KG1 (cell line): Measurements from ENCODE around the gene GRM4.

ENCODE experiments used
- DNase-seq: peaks from one replicate; lab custom pipeline; 2025; lab: John Stamatoyannopoulos, UW

The GRM4 gene

DNA sequence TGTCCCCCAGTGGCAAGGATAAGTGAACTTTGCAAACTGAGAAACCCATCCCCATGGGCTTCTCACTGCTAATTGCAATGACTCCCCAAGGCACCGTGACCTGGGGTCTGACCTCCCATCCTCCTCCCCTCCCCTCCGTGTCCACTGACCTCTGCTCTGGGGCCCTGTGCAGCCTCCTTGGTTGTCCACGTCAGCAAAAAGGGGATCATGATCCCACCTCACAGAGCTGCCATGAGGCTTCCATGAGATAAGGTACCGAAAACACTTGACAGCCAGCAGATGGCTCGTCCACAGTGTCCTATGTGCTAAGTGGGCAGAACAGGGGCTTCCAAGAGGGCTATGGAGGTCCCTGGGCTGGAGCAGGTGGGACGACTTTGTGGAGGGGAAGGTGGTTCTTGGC lies 104.5 kb downstream of the GRM4 start:
- DNase-seq: no peak

DNA sequence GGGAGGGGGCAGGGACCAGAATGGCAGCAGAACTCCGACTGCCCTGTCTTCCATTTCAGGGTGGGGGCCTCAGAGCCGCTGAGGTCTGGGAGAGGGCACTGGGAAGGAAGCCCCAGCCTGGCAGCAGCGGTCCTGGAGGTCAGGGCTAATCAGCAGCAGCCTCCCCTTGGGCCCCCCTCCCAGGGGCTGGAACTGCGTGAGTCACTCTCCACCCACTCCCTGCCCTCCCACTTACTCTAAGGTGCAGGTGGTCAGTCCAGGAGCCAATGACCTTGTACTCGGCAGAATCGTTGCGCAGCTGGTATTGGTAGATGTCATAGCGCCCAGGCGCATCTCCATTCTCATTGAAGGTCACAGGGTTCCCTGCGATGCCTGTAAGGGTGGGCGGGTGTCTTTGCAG lies 105.9 kb downstream of the GRM4 start:
- no peak for DNase-seq

DNA sequence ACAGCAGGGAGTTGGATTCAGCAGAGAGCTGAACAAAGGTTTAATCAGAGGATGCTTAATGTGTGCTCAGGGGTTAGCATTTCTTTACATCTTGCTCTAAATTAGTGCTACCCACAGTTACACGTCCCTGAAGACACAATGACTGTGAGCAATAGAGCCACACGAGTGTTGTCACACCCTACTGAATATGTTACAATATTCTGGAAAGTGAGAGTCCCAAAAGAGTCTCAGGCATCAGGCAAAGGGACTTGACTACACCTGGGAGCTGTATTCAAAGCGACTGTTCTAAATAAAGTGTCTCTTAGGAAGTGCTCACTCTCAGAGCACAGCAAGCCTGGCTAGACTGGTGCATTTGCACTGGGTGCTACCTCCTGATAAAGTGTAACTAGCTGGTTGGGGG lies 108.7 kb downstream of the GRM4 start:
- DNase-seq: no peak

DNA sequence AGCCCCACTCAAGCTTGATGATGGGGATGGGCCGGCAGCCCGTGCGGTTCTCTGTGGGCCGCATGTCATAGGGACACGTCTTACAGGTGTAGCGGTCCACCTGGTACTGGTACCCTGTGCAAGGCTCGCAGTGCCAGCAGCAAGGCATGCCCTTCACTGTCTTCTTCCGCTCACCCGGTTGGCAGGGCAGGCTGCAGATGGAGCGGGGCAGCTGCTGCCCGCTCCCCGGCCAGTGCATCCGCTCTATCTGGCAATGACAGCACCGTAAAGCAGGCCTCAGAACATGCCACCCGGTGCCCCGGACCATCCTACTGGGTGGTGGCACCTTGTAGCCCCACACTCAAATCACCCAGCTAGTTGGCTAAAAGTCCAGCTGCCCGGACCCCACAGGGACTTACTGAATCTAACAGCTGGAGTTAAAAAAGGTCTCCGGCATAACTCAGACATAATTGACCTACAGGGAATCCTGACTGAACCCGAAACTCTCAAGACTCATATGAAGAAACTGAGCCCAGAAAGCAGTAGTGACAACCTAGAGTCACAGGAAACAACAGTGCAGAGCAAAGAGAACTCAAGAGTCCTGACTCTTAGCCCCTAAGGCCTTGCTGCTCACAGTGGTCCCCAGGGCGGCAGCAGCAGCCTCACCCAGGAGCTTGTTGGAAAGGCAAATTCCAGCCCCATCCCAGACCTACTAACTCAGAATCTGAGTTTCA lies 109.4 kb downstream of the GRM4 start:
- no peak for DNase-seq

DNA sequence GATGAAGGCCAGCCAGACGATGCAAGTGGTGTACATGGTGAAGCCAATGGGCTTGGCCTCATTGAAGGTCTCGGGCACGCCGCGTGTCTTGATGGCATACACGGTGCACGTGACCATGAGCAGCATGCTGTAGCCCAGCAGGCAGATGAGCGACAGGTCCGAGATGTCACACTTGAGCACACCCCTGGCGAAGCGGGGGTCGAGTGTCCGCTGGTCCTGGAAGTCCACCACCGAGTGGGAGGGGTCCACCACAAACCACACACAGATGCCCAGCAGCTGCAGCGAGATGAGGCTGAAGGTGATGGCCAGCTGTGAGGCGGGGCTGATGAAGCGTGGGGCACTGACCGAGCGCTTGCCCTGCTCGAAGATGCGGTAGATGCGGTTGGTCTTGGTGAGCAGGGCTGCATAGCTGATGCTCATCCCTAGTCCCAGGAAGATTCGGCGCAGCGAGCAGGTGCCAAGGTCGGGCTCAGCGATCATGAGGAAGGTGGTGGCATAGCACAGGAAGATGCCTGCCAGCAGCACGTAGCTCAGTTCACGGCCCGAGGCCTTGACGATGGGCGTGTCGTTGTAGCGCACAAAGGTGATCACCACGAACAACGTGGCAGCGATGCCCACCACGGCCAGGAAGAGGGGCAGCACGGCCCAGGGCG lies 110.1 kb downstream of the GRM4 start:
- no peak for DNase-seq

DNA sequence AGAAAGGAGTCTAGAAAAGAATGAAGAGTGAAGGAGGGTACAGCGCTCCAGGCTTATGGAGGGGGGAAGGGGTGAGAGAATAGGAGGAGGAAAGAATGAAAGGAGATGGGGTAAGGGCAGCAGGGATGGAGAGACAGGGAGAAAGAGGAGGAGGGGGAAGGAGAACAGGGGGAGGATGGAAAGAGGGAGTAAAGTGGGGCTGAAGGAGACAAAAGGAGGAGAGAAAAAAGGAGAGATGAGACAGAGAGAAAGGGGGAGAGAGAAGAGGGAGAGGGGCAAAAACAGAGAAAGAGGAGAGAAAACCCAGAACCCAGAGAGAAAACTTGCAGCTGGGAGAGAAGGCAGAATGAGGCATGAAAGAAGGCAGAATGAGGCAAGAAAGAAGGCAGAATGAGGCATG lies 110.7 kb downstream of the GRM4 start:
- no peak for DNase-seq

DNA sequence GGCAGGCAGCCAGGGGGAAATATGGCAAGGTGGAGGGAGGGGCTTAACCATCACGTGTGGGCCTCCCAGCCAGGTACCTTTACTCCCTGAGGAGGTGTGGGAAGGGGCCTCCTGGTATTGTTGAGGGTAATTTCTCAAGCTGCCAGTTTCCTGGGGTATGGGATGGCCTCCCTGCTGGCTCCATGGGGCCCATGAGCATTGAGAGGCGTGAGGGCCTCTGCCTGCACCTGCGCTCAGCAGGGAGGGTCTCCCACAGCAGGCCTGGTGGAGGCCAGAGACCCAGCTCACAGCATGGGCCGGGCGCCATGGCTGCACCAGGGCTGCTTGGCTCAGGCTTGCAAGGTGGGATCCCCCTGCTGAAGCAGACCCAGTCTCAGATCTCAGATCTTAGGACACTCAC lies 113.0 kb downstream of the GRM4 start:
- no peak for DNase-seq

DNA sequence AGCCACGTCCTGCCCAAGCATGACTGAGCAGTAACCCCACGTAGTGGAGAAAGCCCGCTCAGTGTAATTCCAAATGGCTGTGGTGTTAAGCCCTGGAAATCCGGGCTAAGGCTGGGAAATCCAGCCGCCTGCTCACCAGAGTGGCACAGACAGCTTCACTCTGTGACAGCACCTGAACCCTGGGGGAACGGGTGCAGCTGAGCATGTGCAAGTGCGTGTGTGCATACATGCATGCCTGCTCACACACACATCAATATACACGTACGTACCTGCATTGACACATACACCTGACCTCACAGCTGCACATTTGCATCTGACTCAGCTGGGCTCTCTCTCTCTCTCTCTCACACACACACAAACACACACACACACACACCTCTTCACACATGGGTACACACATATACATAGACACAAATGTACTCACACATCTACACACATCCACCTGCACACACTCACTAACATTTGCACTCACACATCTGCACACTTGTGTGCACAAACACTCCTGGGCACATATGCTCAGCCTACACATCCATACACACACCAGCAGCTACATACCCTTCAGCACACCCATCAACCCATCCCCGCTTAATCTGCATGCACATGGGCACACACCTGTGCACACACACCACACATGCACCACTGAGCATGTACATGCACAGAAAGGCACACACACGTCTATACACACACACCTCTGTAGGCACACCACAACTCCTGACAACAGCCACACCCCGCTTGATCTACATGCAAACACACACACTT lies 114.1 kb downstream of the GRM4 start:
- no peak for DNase-seq

DNA sequence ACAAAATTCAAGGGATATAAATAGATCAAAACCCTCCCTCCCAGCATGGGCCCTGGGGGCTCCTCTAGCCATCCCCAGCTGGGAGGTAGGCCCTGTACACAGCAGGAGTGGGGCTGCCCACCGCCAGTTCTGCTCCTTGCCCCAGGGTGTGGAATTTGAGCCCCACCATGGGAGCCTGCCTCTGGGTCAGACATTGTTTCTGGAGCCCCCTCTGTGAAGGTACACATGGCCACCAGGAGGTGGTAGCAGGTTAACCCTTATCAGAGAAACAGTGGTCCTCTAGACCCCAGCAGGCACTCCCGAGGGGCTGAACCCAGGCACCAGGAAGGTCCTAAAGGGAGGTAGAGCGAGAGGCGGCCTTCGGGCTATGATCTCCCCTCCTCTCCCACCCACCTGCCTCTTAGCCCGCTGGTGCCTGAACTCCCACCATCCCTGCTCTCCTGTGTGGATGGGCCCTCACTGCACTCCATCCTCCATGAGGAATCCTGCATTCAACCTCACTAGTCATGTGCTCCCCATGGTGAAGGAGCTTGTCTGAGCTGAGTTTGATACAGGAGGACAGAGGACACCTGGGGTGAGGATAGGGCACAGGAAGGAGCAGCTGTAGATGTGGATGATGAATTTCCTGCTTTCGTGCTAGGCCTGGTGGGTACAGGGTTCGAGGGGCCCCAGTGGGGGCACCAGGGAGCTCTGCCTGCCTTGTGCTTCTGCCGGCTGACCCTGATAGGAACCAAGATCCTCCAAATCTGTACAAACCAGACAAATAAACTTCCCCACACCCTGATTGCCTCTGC lies 114.9 kb downstream of the GRM4 start:
- no peak for DNase-seq

DNA sequence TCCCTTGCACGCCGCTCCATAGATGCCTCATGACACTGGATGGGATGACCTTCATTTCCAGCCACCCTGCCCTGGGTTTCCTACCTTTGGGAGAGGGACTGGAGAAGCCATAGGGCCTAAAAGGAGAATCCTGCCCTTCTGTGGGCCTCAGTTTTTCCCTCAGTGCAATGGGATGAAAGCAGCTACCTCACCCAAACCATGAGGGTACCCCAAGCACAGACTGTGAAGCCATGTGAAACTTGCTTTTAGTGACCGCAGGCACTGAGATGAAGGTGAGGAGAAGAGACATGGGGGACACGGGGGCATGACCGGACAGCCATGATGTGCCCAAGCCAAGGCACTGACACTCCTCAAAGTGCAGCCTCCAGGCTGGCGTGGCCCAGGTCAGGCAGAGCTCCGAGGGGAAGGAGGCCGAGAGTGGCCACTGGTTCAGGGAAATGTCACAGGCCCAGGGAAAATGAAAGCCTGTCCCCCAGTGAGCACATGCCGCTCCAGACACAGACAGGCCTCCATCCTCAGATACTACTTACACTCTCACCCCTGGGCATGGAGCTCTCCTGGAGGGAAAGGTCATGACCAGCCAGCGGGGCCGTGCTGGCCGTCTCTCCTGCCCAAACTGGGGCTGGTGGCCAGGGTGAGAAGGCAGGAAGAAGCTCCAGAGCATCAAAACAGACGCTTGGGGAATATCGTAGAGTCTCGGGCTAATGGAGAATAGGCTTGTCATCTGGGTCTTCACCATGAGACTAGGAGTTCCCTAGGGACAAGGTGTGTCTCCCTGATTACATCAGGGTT lies 116.2 kb downstream of the GRM4 start:
- DNase-seq: no peak

DNA sequence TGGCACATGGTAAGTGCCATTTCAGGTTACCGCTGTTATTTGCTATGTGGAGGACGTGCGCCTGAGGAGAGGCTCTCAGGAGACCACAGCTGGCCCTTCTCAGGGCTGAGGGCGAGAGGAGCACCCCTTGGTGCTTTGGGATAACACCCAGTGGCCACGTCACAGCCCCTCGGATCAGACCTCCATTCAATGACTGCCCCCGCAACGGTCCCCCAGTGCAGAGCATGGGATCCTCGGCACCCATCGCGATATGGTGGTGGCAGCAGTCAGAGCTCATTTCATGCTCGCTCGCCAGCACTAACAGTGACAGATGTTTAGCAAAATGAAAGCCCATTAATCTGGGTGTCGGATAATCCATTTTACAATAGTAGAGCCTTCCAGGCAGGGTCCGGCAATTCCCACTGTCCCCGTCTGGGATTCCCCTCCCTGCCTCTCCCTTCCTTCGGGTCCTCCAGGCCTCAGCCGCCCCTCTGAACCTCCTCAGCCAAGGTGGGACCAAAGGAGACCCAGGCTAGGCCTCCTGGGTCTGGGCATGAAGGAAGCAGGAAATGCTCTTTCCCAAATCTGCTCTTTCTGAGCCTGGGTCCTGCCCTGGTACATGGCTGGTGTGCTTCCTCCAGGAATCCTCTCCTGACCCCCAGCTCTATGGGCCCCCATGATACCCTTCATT lies 117.1 kb downstream of the GRM4 start:
- DNase-seq: no peak

DNA sequence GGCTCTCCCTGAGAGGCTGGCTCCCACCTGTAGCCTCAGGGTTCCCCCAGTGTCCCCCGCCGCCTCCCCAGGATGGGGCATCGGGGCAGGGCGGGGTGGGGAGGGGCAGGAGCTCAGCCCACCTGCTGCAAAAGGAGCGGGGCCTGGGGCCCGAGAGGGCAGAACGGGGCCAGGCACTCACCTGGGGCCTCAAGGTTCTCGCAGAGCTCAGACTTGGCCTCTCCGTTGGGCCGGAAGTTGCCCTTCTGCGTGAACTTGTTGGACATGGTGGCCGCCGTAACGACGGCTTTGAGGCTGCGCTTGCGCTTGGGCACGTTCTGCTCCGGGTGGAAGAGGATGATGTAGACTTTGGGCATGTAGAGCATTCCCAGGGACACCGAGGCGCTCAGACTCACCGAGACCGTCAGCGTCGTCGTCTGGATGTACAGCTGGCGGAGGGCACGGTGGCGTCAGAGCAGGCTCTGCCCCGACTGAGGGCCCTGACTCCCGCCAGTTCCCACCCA lies 117.9 kb downstream of the GRM4 start:
- DNase-seq: no peak

DNA sequence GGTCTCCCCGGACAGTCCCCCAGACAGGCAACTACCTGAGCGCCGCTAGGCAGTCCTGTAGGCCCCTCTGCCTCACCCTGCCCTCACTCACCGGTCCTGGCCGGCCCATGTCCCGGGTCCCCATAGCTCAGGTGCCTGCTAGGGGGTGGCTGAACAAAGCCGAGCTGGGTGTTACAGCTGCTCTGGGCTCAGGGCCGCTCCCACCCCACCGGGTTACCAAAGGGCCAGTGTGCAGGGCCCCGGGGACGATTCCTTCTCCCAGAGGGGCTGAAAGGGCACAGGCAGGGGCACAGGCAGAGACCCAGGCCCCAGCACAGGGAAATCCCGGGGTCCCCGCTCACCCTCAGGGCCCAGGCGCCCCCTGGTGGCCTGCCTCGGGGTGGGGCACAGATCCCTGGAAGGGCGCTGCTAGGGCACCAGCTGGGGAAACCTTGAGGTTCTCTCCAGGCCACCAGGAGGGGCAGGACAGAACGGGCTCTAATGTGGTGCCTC lies 118.4 kb downstream of the GRM4 start:
- DNase-seq: peak; percentile 18

DNA sequence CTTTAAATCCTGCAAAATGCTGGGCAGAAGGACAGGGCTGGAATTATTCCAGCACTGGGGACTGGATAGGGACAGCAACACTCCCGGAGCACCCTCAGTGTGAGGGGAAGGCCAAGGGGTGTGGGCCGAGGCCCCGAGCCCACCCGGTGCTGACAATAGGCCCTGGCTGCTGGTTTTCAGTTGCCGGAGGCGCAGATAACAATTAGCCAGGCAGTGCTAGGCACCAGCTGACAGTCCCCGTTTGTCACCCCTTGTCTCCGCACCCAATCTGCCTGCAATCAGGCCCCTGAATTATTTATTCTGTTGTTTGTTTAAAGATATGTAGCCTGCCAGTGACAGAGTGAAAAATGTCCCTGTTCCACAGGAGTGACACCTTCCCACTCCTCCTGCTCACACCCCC lies 120.0 kb downstream of the GRM4 start:
- DNase-seq: no peak

DNA sequence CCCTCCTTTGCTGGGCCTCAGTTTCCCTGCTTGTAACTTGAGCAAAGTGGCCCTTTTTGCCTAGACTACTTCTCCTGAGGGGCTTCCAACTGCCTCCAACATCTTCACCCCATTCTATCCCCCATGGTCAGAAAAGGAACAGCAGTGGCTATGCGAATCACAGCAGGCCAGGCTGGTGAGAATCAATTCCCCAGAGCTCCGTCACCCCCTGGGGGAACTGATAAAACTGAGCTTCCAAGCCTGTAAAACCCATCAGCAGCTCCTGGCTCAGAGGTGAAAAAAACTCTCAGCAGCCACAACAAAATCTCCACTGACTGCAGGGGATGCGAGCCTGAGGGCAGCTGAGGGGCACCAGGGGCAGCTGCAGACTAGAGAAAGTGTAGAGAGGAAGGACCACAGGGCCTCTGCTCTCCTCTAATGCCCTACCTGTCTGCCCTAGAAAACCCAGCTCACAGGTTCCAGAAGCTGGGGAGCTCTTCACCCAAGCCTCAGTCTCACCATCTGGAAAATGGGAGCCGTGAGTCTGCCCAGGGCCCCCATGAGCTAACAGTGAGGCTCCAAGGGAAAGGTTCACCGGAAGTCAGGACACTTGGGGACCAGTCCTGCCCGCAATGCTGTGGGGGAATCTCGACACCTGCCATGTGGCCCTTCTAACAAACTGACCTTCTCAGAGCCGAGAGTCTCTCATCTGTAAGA lies 120.6 kb downstream of the GRM4 start:
- no peak for DNase-seq

DNA sequence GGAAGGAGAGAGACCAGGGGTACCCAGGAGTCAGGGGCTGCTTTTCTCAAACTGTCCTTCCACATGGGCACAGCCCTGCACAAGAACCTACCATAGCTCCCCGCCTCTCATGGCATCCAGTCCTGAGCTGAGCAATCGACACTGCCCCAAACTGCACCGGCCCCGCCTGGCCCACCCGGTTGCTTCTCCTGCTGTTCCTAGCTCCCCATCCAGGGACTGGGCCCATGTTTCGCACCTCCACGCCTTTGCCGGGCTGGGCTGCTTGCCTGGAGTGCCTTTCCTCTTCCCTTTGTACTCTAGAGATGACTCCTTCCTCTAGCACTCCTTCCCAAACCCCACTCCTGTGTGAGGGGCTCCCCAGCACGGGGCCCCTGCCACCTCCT lies 123.0 kb downstream of the GRM4 start:
- DNase-seq: no peak

DNA sequence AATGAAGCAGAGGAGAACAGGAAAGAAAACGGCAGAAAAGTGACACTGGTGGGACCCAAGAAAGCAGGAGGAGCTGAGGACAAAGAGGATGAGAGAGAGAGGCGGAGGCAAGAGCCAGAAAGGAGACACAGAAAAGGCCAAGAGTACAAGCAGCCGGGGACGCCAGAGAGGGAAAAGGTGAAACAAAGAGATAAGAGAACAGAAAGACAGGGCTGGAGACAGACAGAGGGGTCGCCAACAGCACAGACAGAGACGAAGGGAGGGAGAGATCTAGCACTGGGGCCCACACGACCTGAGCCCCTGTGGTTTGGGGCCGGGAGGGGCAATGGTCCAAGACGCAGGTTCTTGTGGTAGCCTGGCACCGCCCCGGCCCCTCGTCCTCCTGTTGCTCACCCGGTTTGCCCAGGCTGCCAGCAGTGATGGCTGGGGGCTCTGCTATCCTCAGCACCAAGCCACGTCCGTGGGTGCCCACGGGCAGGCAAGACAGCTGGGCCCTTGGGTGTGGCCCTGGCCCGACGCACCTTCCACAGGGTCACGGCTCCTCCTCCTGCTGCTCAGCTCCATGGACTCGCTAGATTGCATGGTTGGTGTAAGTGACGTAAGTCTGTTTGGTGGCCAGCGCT lies 123.5 kb downstream of the GRM4 start:
- DNase-seq: no peak

DNA sequence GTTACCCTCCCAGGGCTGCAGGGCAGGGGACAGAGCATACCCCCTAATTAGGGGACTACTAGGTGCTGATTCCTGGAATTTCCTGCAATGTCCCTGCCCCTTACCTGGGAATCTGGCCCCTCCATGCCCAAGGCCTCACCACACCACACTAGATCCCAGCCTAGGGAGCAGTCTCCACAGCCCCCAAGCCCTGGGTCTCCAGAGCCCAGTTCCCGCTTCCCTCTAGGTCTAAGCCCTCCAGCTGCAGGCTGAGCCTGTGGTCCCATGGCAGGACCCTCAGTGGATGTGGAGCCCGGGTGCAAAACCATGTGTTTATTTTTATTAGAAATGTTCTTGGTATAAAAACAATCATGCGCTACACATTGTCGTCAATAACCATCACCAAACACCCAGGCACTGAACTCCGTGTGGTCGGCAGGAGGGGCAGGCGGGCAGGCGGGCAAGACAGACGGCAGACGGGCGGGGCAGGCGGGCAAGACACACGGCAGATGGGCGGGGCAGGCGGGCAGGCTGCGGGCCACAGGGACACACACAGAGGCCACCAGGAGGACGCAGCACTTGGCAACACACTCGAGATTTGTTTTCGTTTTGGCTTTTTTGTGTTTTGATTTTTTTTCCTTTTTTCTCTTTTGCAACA lies 124.2 kb downstream of the GRM4 start:
- no peak for DNase-seq
